ENCODE results near the gene RPS13. TPM values are rescaled to one million over a fixed set of nuclear protein-coding genes. Genes with fewer than 3 reads are reported as not detected.

The RPS13 gene
- total and polyA plus RNA-seq, 4 donors, result 237 to 638 (median 471) TPM

DNA sequence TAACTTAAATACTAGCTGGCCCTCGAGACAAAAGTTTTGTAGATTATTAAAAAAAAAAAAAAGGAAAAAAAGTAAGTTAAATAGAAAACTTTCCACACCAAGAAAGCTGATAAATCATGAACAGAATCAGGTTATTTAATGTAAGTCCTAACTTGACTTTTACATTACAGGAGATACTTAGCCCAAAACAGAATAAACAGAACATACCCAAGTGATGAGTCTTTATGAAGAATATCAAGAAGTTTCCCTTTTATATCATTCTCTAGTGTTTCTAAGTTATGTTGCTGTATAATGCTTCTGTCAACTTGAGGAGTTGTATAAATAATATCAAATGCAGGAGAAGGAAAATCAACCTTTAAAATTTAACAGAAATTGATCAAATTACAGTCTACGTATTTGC is 44.5 kb upstream of the RPS13 start:
- 96% methylated on average over 2 of the region's 2 CpGs for WGBS

DNA sequence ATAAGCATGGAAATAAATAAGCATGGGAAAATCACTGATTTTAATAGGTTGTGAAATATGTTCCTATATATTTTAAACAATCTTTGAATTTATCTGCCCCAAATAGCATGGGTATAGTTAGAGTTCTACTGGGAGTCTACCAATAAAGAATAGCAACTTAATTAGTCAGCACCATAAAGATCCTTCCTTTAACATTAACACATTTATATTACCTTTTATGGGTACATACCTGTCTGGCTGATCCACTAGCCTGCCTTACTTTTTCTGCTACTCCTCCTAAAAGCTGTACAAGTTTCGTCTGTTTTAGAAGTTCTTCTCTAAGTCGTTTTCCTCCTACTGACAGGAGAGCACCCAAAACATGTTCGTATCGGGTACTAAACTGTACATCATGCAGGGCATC is 39.8 kb upstream of the RPS13 start:
- H3K9ac ChIP-seq (ENCODE audit: low read depth in 1 of 2, low read length in 2 of 2), result no peak overlapping the region
- no peaks in the 10 kb centered on the region for H3K27me3 ChIP-seq (ENCODE audit: control insufficient read depth in 4 of 4, insufficient read depth in 4 of 4, low read length in 3 of 4)
- no peaks in the 10 kb centered on the region for H3K9me3 ChIP-seq (ENCODE audit: control insufficient read depth in 4 of 4, low read length in 3 of 4)
- peaks cover 2 to 31% (median 17%) of the 10 kb centered on the region in 4 donors for H3K36me3 ChIP-seq (ENCODE audit: control insufficient read depth in 4 of 4, insufficient read depth in 3 of 4, low read depth in 1 of 4, low read length in 3 of 4)
- DNase-seq (ENCODE audit: low spot score), result no peak
- H3K4me1 ChIP-seq (ENCODE audit: control insufficient read depth in 4 of 4, insufficient read depth in 4 of 4, low read length in 3 of 4), result no peaks in the 10 kb centered on the region
- H3K4me3 ChIP-seq (ENCODE audit: low read depth in 1 of 3, low read length in 3 of 3), result no peak overlapping the region
- WGBS, result 99% methylated on average over 4 of the region's 4 CpGs
- no peak overlapping the region for H3K27ac ChIP-seq (ENCODE audit: low read depth in 1 of 2, low read length in 2 of 2)
- TF ChIP-seq RXRA (IDR thresholded peaks at IDR 0.05) (no peak), SP1 (IDR thresholded peaks at IDR 0.05) (no peak), JUND (IDR thresholded peaks at IDR 0.05) (no peak), HNF4A (conservative IDR thresholded peaks at IDR 0.05) (no peak), YY1 (IDR thresholded peaks at IDR 0.05) (no peak), HNF4G (IDR thresholded peaks at IDR 0.05) (no peak), FOXA1 (IDR thresholded peaks at IDR 0.05) (no peak)
- TF ChIP-seq, protein P1, sequence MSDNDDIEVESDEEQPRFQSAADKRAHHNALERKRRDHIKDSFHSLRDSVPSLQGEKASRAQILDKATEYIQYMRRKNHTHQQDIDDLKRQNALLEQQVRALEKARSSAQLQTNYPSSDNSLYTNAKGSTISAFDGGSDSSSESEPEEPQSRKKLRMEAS (IDR thresholded peaks at IDR 0.05), result no peak
- TF ChIP-seq, protein P2, sequence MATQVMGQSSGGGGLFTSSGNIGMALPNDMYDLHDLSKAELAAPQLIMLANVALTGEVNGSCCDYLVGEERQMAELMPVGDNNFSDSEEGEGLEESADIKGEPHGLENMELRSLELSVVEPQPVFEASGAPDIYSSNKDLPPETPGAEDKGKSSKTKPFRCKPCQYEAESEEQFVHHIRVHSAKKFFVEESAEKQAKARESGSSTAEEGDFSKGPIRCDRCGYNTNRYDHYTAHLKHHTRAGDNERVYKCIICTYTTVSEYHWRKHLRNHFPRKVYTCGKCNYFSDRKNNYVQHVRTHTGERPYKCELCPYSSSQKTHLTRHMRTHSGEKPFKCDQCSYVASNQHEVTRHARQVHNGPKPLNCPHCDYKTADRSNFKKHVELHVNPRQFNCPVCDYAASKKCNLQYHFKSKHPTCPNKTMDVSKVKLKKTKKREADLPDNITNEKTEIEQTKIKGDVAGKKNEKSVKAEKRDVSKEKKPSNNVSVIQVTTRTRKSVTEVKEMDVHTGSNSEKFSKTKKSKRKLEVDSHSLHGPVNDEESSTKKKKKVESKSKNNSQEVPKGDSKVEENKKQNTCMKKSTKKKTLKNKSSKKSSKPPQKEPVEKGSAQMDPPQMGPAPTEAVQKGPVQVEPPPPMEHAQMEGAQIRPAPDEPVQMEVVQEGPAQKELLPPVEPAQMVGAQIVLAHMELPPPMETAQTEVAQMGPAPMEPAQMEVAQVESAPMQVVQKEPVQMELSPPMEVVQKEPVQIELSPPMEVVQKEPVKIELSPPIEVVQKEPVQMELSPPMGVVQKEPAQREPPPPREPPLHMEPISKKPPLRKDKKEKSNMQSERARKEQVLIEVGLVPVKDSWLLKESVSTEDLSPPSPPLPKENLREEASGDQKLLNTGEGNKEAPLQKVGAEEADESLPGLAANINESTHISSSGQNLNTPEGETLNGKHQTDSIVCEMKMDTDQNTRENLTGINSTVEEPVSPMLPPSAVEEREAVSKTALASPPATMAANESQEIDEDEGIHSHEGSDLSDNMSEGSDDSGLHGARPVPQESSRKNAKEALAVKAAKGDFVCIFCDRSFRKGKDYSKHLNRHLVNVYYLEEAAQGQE (IDR thresholded peaks at IDR 0.05), result no peak

More for the DNA sequence above, 44.5 kb upstream of the RPS13 start:
- H3K27me3 ChIP-seq (ENCODE audit: control insufficient read depth in 4 of 4, insufficient read depth in 4 of 4, low read length in 3 of 4), result no peaks in the 10 kb centered on the region
- no peak overlapping the region for H3K4me3 ChIP-seq (ENCODE audit: low read depth in 1 of 3, low read length in 3 of 3)
- H3K9ac ChIP-seq (ENCODE audit: low read depth in 1 of 2, low read length in 2 of 2), result no peak overlapping the region
- H3K27ac ChIP-seq (ENCODE audit: low read depth in 1 of 2, low read length in 2 of 2), result no peak overlapping the region
- H3K4me1 ChIP-seq (ENCODE audit: control insufficient read depth in 4 of 4, insufficient read depth in 4 of 4, low read length in 3 of 4), result no peaks in the 10 kb centered on the region
- TF ChIP-seq JUND (IDR thresholded peaks at IDR 0.05) (no peak), RXRA (IDR thresholded peaks at IDR 0.05) (no peak), EGR1 (IDR thresholded peaks at IDR 0.05; ENCODE audit: low read depth in 2 of 2) (no peak), NR2F2 (IDR thresholded peaks at IDR 0.05) (no peak), TAF1 (conservative IDR thresholded peaks at IDR 0.05) (no peak), YY1 (IDR thresholded peaks at IDR 0.05) (no peak), HNF4G (IDR thresholded peaks at IDR 0.05) (no peak), RAD21 (IDR thresholded peaks at IDR 0.05) (no peak), FOXA2 (IDR thresholded peaks at IDR 0.05) (no peak), HNF4A (conservative IDR thresholded peaks at IDR 0.05) (no peak), GABPA (IDR thresholded peaks at IDR 0.05 in 1 of 2, conservative IDR thresholded peaks at IDR 0.05 in 1 of 2) (no peak)
- TF ChIP-seq, protein P1 (IDR thresholded peaks at IDR 0.05), result no peak
- TF ChIP-seq, protein P2 (IDR thresholded peaks at IDR 0.05), result no peak
- TF ChIP-seq, protein P3, sequence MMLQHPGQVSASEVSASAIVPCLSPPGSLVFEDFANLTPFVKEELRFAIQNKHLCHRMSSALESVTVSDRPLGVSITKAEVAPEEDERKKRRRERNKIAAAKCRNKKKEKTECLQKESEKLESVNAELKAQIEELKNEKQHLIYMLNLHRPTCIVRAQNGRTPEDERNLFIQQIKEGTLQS (IDR thresholded peaks at IDR 0.05), result no peak
- TF ChIP-seq, protein P4, sequence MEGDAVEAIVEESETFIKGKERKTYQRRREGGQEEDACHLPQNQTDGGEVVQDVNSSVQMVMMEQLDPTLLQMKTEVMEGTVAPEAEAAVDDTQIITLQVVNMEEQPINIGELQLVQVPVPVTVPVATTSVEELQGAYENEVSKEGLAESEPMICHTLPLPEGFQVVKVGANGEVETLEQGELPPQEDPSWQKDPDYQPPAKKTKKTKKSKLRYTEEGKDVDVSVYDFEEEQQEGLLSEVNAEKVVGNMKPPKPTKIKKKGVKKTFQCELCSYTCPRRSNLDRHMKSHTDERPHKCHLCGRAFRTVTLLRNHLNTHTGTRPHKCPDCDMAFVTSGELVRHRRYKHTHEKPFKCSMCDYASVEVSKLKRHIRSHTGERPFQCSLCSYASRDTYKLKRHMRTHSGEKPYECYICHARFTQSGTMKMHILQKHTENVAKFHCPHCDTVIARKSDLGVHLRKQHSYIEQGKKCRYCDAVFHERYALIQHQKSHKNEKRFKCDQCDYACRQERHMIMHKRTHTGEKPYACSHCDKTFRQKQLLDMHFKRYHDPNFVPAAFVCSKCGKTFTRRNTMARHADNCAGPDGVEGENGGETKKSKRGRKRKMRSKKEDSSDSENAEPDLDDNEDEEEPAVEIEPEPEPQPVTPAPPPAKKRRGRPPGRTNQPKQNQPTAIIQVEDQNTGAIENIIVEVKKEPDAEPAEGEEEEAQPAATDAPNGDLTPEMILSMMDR (IDR thresholded peaks at IDR 0.05; ENCODE audit: low read depth, low read length, missing input control), result no peak
- TF ChIP-seq, protein P5, sequence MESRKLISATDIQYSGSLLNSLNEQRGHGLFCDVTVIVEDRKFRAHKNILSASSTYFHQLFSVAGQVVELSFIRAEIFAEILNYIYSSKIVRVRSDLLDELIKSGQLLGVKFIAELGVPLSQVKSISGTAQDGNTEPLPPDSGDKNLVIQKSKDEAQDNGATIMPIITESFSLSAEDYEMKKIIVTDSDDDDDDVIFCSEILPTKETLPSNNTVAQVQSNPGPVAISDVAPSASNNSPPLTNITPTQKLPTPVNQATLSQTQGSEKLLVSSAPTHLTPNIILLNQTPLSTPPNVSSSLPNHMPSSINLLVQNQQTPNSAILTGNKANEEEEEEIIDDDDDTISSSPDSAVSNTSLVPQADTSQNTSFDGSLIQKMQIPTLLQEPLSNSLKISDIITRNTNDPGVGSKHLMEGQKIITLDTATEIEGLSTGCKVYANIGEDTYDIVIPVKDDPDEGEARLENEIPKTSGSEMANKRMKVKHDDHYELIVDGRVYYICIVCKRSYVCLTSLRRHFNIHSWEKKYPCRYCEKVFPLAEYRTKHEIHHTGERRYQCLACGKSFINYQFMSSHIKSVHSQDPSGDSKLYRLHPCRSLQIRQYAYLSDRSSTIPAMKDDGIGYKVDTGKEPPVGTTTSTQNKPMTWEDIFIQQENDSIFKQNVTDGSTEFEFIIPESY (IDR thresholded peaks at IDR 0.05), result no peak
- no peak for DNase-seq (ENCODE audit: low spot score)
- H3K9me3 ChIP-seq (ENCODE audit: control insufficient read depth in 4 of 4, low read length in 3 of 4), result no peaks in the 10 kb centered on the region
- peaks cover 2 to 15% (median 10%) of the 10 kb centered on the region in 4 donors for H3K36me3 ChIP-seq (ENCODE audit: control insufficient read depth in 4 of 4, insufficient read depth in 3 of 4, low read depth in 1 of 4, low read length in 3 of 4)
